GM10847 (cell line): ENCODE data around the gene SERPINF2.

Source experiments
- POLR2A ChIP-seq: IDR thresholded peaks from 2 replicates; pipeline ENCODE4 v1.6.1; 2011; ENCODE audit not compliant: insufficient read length; ENCODE audit errors: extremely low read depth

Gene SERPINF2

GRCh38 chr17:1765576-1765975 lies 22.9 kb downstream of the SERPINF2 start:
- no peak for TF ChIP-seq POLR2A

- TF ChIP-seq POLR2A = no peak
Observed at GRCh38 chr17:1766382-1767135, 23.9 kb downstream of the SERPINF2 start.

GRCh38 chr17:1767358-1767757 lies 24.7 kb downstream of the SERPINF2 start:
- no peak for TF ChIP-seq POLR2A

GRCh38 chr17:1769822-1770477 lies 27.3 kb downstream of the SERPINF2 start:
- TF ChIP-seq POLR2A = no peak

- TF ChIP-seq POLR2A = no peak
Observed at GRCh38 chr17:1773696-1774181, 31.1 kb downstream of the SERPINF2 start.

DNA sequence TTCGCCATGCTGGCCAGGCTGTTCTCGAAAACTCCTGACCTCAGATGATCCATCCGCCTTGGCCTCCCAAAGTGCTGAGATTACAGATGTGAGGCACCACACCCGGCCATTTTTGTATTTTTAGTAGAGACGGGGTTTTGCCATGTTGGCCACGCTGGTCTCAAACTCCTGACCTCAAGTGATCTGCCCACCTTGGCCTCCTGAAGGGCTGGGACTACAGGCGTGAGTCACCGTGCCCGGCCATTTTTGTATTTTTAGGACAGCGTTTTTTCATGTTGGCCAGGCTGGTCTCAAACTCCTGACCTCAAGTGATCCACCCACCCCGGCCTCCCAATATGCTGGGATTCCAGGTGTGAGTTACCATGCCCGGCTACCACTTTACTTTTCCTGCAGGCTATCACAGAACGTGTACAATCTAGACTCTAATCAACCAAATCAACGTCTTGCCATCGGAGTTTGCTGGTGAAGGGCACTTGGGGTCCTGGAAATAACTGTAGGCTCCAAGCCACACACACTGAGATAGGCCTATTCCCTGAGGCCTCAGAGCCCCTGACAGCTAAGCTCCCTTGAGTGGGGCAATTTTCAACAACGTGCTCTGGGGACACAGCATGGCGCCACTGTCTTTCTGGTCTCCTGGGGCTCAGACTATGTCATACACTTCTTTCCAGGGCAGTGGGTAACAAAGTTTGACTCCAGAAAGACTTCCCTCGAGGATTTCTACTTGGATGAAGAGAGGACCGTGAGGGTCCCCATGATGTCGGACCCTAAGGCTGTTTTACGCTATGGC lies 31.9 kb downstream of the SERPINF2 start:
- TF ChIP-seq POLR2A = no peak

GRCh38 chr17:1776328-1776727 lies 33.7 kb downstream of the SERPINF2 start:
- no peak for TF ChIP-seq POLR2A

- TF ChIP-seq POLR2A = no peak
Observed at GRCh38 chr17:1776857-1777256, 34.2 kb downstream of the SERPINF2 start.

DNA sequence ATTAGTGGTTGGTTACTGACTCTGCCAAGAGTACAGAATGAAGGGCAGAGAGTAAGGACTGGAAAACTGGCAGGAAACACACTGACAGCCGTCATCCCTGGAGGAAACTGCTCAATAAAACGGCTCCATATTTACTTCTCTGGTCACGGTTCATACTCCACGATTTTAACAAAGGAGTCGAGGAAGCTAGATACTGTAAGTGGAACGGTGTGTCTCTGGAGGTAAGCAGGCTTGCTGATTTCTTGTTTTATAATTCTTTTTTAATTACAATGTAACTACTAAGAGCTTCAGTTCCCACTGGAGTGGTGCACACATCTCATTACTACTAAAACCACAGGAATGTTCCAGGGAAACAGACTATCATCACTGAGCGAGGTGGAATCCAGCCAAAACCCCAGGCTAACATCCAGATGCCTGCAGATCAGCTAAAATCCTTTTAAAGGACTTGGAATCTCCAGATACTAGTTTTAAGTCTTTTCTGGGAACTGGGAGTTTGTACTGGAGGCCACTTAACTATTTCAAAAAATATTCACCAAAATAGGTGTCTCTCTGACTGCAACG lies 37.0 kb downstream of the SERPINF2 start:
- TF ChIP-seq POLR2A = no peak

DNA sequence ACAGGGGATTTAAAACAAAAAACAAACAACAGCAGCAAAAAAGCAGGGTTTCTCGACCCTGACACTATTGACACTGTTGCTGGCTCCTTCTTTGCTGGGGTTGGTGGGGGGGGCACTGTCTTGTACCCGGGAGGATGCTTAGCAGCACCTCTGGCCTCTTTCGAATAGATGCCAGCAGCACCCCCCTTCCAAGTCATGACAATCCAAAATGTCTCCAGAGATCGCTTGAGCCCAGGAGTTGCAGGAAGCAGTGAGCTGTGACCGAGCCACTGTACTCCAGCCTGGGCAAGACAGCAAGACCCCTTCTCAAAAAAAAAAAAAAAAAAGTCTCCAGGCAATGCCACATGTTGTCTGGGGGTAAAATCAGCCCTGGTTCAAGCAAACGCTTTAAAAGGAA lies 39.5 kb downstream of the SERPINF2 start:
- no peak for TF ChIP-seq POLR2A

- no peak for TF ChIP-seq POLR2A
Observed at GRCh38 chr17:1783271-1783670, 40.6 kb downstream of the SERPINF2 start.

DNA sequence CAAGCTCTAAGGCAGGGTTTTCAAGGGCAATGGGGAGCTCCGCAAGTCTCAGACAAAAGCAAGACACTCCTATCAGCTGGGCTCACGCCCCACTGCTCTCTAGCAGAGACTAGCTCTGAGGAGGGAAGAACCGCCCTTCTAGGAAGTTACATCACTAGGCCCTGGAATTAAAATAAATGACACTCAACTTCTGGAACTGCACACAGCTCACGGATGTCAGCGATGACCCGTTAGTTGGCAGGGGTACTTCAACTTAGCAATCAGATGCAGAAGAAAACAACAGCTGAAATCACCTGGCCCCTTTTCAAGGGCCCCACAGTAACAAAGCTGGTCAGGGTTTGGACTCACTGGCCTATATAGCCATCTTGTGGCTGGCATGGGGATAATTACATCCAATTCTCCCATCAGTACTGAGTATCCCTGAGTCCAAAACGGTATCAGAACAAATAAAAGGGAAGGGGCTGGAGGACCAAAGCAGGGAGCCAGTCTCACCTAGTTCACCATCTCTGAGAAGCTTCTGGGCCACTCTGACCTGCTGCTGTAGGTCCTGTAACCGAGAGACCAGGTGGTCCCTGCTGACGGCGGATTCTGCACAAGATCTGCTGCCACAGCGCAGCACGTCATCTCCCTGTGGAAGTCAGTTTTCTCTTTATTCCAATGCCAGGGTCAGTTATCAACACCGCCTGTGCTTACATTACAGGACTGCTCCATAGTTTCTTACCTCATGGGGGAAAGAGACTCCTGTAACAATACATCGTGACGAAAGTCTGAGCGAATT lies 41.4 kb downstream of the SERPINF2 start:
- no peak for TF ChIP-seq POLR2A

- TF ChIP-seq POLR2A = no peak
Observed at GRCh38 chr17:1785930-1786329, 43.3 kb downstream of the SERPINF2 start.

DNA sequence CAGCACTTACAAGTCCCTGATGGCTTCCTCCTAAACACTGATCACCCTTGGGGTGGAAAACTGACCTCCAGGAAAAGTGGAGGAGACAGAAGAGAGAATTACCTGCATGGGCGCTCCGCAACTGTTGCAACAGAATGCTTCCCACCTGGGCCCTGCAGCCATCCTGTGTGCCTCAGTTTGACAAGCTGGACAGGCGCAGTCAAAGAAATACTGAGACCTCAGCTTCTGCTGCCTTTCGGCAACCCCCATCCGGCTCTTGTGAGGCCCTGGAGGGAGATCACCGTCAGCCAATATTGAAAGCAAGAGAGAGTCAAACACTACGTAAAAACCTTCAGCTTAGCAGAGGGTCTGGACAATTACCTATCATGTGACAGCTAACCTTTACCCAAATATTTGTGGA lies 44.0 kb downstream of the SERPINF2 start:
- TF ChIP-seq POLR2A = no peak
